A673 (cell line): ENCODE data around the gene MRPS22.

ENCODE experiments used
- EZH2 ChIP-seq: fragments of 200-600 bp; sonication (generic); IDR thresholded peaks from 2 replicates; pipeline ENCODE4 v1.6.1; 2017; ENCODE audit warnings: borderline replicate concordance, low read depth, mild to moderate bottlenecking, mixed read lengths, antibody characterized with exemption, low read length; ENCODE audit not compliant: poor library complexity, severe bottlenecking
- TF ChIP-seq, protein P1 (sequence below): fragments of 300-800, 200-600 bp; sonication (generic); conservative IDR thresholded peaks from 2 replicates; pipeline ENCODE4 v1.5.1; 2017; ENCODE audit warnings: low read depth, mild to moderate bottlenecking, antibody characterized with exemption, low read length, moderate library complexity, mixed read lengths

DNA sequence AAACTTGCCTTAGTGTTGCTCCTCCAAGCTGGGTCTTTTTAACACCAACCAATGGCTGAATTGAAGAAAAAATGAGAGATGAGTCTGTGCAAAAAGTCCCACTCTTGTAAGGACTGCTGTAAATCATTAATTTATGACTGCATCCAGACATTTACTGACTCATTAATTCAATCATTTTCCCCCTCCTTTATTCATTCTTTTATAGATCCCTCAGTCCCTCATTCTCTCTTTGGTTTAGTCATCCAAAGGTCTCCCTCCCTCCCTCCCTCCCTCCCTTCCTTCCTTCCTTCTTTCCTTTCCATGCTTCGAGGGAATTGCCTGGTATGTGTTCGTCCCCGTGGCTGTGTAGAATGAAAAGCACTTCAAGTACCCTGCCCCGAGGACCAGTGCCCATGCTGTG lies 35.3 kb upstream of the MRPS22 start:
- TF ChIP-seq, protein P1, sequence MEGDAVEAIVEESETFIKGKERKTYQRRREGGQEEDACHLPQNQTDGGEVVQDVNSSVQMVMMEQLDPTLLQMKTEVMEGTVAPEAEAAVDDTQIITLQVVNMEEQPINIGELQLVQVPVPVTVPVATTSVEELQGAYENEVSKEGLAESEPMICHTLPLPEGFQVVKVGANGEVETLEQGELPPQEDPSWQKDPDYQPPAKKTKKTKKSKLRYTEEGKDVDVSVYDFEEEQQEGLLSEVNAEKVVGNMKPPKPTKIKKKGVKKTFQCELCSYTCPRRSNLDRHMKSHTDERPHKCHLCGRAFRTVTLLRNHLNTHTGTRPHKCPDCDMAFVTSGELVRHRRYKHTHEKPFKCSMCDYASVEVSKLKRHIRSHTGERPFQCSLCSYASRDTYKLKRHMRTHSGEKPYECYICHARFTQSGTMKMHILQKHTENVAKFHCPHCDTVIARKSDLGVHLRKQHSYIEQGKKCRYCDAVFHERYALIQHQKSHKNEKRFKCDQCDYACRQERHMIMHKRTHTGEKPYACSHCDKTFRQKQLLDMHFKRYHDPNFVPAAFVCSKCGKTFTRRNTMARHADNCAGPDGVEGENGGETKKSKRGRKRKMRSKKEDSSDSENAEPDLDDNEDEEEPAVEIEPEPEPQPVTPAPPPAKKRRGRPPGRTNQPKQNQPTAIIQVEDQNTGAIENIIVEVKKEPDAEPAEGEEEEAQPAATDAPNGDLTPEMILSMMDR, result no peak
- no peak for TF ChIP-seq EZH2
